Fibroblast of skin of left quadriceps (primary cell): ENCODE measurements around the gene WDFY1.

Experiments
- DNase-seq, 2 experiments: peaks; one replicate each; pipeline ENCODE4 v3.0.0-alpha.2; 2013; ENCODE audit warnings: low read depth in 2 of 2

WDFY1 gene

DNA sequence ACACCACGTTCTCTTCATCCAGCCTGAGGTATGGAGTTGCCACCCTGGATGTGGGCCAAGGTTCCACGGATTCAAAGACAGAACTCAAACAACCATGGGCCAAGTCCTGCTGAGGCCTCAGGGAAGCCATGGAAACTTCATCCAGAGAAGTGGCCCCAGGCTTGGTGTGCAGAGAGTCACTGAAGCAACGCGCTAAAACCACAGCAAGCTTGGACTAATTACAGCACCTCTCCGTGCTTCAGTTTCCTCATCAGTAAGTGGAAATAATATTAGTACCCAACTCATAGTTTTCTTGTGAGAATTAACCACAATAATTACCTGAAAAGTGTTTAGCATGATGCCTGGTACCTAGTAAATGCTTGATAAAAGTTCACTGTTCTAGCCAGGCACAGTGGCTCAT, 88.6 kb downstream of the WDFY1 start:
- DNase-seq: no peak

DNA sequence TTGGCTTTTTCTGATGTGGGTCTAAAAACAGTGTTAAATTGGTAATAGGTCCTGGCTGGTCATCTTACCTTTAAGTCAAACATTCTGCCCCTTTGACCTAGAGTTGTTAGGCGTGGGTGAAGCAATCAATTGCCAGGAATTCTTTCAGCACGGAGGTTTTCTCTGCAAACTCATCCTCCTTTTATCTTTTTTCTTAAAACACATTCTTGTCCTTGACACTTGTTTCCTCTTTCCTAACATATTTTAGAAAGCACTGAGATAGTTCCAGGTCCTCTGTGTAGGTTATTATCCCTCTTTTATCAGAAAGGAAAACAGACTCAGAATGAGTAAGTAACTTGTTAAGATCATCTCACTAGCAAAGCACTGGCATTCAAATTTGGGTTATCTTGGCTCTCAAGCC, 89.1 kb downstream of the WDFY1 start:
- no peak for DNase-seq

DNA sequence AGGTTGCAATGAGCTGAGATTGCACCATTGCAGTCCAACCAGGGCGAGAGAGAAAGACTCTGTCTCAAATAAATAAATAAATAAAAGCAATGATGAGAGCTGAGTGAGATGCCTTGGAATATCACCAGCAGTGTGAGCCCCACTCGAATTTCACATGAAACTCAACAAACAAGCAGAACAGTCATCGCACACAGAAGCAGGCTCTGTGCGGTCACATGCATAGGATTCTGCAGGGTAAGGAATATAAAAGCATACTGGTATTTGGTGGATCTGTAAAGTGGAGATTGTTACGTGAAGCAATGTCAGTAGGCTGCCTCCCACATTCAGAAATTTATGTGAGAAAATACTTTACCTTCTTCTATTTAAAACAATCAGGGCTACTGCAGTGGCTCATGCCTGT, 89.7 kb downstream of the WDFY1 start:
- no peak for DNase-seq

- no peak for DNase-seq
Measured at GRCh38 chr2:223854741-223855140, 90.4 kb downstream of the WDFY1 start.

- DNase-seq: no peak
Measured at GRCh38 chr2:223853425-223853837, 91.7 kb downstream of the WDFY1 start.

DNA sequence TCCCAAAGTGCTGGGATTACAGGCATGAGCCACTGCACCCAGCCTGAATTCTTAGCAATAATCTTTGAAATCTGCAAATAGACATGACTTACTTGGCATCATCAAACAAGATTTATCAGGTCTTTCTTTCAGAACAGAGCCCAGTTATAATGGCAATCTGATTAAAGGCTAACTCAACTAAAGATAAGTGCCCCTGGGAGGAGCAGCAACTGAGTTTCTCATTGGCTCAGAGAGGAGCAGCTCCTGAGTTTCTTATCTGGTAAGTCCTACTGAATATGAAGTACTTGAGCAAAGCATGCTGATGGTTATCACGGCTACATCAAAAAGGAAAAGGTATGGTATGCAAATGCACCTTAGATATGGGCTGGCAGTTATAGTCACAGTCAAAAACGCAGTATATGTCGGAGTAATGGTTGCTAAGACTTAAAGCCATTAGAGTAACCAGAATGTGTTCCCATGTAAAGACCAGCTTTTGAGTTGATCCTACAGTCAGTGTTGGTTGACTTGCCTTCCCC, 92.8 kb downstream of the WDFY1 start:
- no peak for DNase-seq

- no peak for DNase-seq
Measured at GRCh38 chr2:223847410-223847809, 97.7 kb downstream of the WDFY1 start.

DNA sequence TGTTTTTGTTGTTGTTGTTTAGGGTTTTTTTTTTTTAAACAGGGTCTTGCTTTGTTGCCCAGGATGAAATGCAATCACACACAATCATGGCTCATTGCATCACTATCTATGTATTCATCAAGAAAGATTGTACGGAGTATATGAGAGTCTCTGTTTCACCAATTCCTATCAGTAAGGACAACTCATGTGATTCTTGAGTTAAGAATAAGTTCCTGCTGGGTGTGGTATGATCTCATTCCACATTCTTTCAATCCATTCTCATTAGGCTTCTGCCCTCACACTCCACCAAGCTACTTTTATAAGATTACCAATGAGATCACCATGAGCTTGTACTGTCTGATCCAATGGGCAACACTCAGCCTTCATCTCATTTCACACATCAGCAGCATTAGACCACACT, 98.6 kb downstream of the WDFY1 start:
- no peak for DNase-seq

GRCh38 chr2:223841436-223842190, 103.5 kb downstream of the WDFY1 start:
- DNase-seq: no peak

GRCh38 chr2:223837287-223838061, 107.7 kb downstream of the WDFY1 start, which contains the start of gene AP1S3:
Gene AP1S3, minus strand, starts transcription at chr2:223837582. Its CDS starts 132 bp downstream, at chr2:223837450.
- no peak for DNase-seq

- DNase-seq: no peak
Measured at GRCh38 chr2:223835701-223836532, 109.2 kb downstream of the WDFY1 start.

DNA sequence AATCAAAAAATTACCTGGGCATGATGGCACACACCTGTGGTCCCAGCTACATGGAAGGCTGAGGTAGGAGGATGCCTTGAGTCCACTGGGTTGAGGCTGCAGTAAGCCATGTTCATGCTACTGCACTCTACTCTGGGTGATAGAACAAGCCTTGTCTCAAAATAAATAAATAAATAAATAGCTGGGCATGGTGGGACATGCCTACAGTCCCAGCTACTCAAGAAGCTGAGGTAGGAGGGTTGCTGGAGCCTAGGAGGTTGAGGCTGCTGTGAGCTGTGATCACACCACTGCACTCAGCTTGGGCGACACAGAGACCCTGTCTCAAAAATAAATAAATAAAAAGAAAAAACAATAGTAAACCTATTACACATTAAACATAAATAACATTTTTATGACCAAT, 110.7 kb downstream of the WDFY1 start:
- DNase-seq: no peak

DNA sequence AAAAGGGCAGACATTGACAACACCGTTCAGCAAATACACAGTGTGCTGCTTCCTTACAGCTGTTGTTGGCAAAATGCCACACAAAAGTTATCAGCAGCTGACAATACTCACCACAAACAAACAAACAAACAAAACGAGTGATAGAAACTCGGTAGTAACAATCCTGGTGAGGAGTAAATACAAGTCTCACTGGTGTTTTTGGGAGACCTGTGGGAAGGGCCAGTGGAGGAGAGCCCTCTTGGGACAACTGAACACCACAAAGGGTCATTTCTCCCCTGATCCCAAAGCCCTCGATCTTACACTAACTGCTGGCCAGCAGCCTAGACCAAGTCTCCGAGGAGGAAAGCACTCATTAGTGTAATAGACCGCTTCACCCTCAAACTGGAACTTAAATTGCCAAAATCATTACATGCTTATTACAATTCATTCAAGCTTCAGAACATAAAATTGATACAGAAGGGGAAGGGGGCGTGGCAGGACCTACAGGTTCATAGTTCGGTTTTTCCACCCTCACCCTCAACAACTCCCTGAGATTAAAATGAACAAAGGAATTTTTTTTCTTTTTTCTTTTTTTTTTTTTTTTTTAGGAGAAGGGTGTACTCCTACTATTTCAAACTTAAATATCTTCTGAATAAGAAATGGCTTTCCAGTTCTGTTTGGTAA, 112.8 kb downstream of the WDFY1 start:
- DNase-seq: no peak

- no peak for DNase-seq
Measured at GRCh38 chr2:223829128-223829527, 116.0 kb downstream of the WDFY1 start.

DNA sequence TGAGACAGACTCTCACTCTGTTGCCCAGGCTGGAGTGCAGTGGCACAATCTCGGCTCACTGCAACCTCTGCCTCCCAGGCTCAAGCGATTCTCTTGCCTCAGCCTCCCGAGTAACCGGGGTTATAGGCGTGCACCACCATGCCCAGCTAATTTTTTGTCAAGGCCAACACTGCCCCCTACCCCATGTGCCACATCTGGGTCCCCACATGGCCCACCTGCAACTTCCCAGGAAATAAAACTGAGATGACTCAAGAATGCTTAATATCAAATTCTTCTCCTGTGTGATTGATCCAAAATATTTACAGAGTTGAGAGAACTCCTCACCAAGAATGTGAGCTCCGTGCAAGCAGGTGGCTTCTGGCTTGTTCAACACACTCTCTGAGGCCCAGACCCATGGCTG, 116.8 kb downstream of the WDFY1 start:
- DNase-seq: no peak

- no peak for DNase-seq
Measured at GRCh38 chr2:223826995-223827394, 118.1 kb downstream of the WDFY1 start.
